Immature natural killer cell (primary cell): ENCODE measurements around the gene ETNK2. TPM values are rescaled to one million over a fixed set of nuclear protein-coding genes. Genes with fewer than 3 reads are reported as not detected.
A peak's percentile ranks its signal among the peaks of the same experiment; 100 is the strongest.
"Not testable (repeated sequence)": the region's sequence is repeated elsewhere in the genome, so short reads cannot be mapped to it uniquely, and the experiment has no call there.

Experiments
- DNase-seq, 3 donors: peaks; one replicate each; pipeline ENCODE4 v3.0.0; 2022; ENCODE audit warnings: mixed read lengths in 1 of 3
- H3K27ac Mint-ChIP-seq, 6 donors: one replicate each; pipeline ENCODE4 v1.8.0; 2020; ENCODE audit warnings: mixed read lengths in 6 of 6, mild to moderate bottlenecking in 5 of 6, inconsistent platforms in 4 of 6, moderate library complexity in 3 of 6
- H3K27me3 Mint-ChIP-seq, 3 donors: one replicate each; pipeline ENCODE4 v1.8.0; 2020 to 2021; ENCODE audit warnings: low read depth in 3 of 3, mild to moderate bottlenecking in 3 of 3, mixed read lengths in 3 of 3, moderate library complexity in 3 of 3, inconsistent platforms in 1 of 3
- H3K36me3 Mint-ChIP-seq, 3 donors: one replicate each; pipeline ENCODE4 v1.8.0; 2020; ENCODE audit warnings: mixed read lengths in 3 of 3, inconsistent platforms in 2 of 3, mild to moderate bottlenecking in 2 of 3
- H3K4me1 Mint-ChIP-seq, 2 donors: one replicate each; pipeline ENCODE4 v1.8.0; 2020; ENCODE audit warnings: inconsistent platforms in 2 of 2, mild to moderate bottlenecking in 2 of 2, mixed read lengths in 2 of 2, moderate library complexity in 1 of 2
- H3K4me3 Mint-ChIP-seq, 5 donors: one replicate each; pipeline ENCODE4 v1.8.0; 2020; ENCODE audit warnings: mild to moderate bottlenecking in 5 of 5, mixed read lengths in 5 of 5, inconsistent platforms in 3 of 5, moderate library complexity in 3 of 5
- H3K9me3 Mint-ChIP-seq, 6 donors: one replicate each; pipeline ENCODE4 v1.8.0; 2020; ENCODE audit warnings: mild to moderate bottlenecking in 6 of 6, mixed read lengths in 6 of 6, inconsistent platforms in 4 of 6, moderate library complexity in 3 of 6
- polyA plus RNA-seq, 3 donors: library from polyadenylated mRNA; unstranded; fragments of 300-500 nt; fragmentation: Illumina TruSeq; gene quantifications; one replicate each; pipeline ENCODE4 v1.2.3, GENCODE V29; 2021

ETNK2 gene
- polyA plus RNA-seq, 3 donors from 2014 or later: 1.4 to 4.8 (median 3.7) TPM

- H3K9me3 Mint-ChIP-seq: no peaks in the 10 kb centered on the region
- H3K4me1 Mint-ChIP-seq: peaks cover 33 to 53% of the 10 kb centered on the region in 2 donors
- no peak for DNase-seq
- peak overlapping the region in 1 of 6 donors; percentile 50 for H3K27ac Mint-ChIP-seq
- H3K27me3 Mint-ChIP-seq: peaks cover 0 to 2% (median 1%) of the 10 kb centered on the region in 3 donors
- H3K36me3 Mint-ChIP-seq: no peaks in the 10 kb centered on the region
- no peak overlapping the region for H3K4me3 Mint-ChIP-seq
These were observed 60.0 kb downstream of the ETNK2 start for GRCh38 chr1:204091787-204092312.

GRCh38 chr1:204091066-204091465 lies 60.8 kb downstream of the ETNK2 start:
- H3K27ac Mint-ChIP-seq: peak overlapping the region in 3 of 6 donors; percentile 13 to 55 (median 14)

GRCh38 chr1:204090132-204090531 lies 61.7 kb downstream of the ETNK2 start:
- DNase-seq, H3K36me3 Mint-ChIP-seq, H3K27me3 Mint-ChIP-seq, H3K9me3 Mint-ChIP-seq, H3K4me3 Mint-ChIP-seq: not testable (repeated sequence)
- Mint-ChIP-seq H3K4me1 (peaks cover 43 to 53% of the 10 kb centered on the region in 2 donors), H3K27ac (peak overlapping the region in 3 of 6 donors; percentile 48 to 55 (median 53))

More at GRCh38 chr1:204091066-204091465, 60.8 kb downstream of the ETNK2 start:
- peaks cover 0 to 2% (median 1%) of the 10 kb centered on the region in 3 donors for H3K27me3 Mint-ChIP-seq
- no peaks in the 10 kb centered on the region for H3K36me3 Mint-ChIP-seq
- H3K4me3 Mint-ChIP-seq: no peak overlapping the region
- no peak for DNase-seq
- no peaks in the 10 kb centered on the region for H3K9me3 Mint-ChIP-seq
- peaks cover 34 to 51% of the 10 kb centered on the region in 2 donors for H3K4me1 Mint-ChIP-seq

- Mint-ChIP-seq H3K27me3 (peaks cover 0 to 4% (median 2%) of the 10 kb centered on the region in 3 donors), H3K9me3 (no peaks in the 10 kb centered on the region), H3K36me3 (no peaks in the 10 kb centered on the region), H3K4me3 (no peak overlapping the region), H3K27ac (peak overlapping the region in 2 of 6 donors; percentile 16 to 65), H3K4me1 (peaks cover 49 to 59% of the 10 kb centered on the region in 2 donors)
- DNase-seq: no peak
These were observed 62.6 kb downstream of the ETNK2 start for GRCh38 chr1:204089044-204089751.

GRCh38 chr1:204088596-204088995 lies 63.2 kb downstream of the ETNK2 start:
- peak overlapping the region in 3 of 6 donors; percentile 16 to 79 (median 65) for H3K27ac Mint-ChIP-seq
- H3K4me1 Mint-ChIP-seq: peaks cover 48 to 53% of the 10 kb centered on the region in 2 donors
- DNase-seq: no peak
- H3K36me3 Mint-ChIP-seq: no peaks in the 10 kb centered on the region
- no peak overlapping the region for H3K4me3 Mint-ChIP-seq
- peaks cover 0 to 4% (median 2%) of the 10 kb centered on the region in 3 donors for H3K27me3 Mint-ChIP-seq
- no peaks in the 10 kb centered on the region for H3K9me3 Mint-ChIP-seq

- H3K4me3 Mint-ChIP-seq: peak overlapping the region in 1 of 5 donors; percentile 13
- peak overlapping the region; percentile 32 to 79 (median 62) for H3K27ac Mint-ChIP-seq
- peaks cover 0 to 4% (median 2%) of the 10 kb centered on the region in 3 donors for H3K27me3 Mint-ChIP-seq
- H3K9me3 Mint-ChIP-seq: no peaks in the 10 kb centered on the region
- peaks cover 43 to 49% of the 10 kb centered on the region in 2 donors for H3K4me1 Mint-ChIP-seq
- no peaks in the 10 kb centered on the region for H3K36me3 Mint-ChIP-seq
- DNase-seq: no peak
These were observed 63.8 kb downstream of the ETNK2 start for GRCh38 chr1:204087893-204088528.

- Mint-ChIP-seq H3K27ac (peak overlapping the region; percentile 32 to 79 (median 62)), H3K9me3 (no peaks in the 10 kb centered on the region), H3K4me1 (peaks cover 40 to 49% of the 10 kb centered on the region in 2 donors), H3K4me3 (peak overlapping the region in 1 of 5 donors; percentile 13), H3K36me3 (no peaks in the 10 kb centered on the region), H3K27me3 (peaks cover 0 to 2% (median 2%) of the 10 kb centered on the region in 3 donors)
- no peak for DNase-seq
These were observed 64.5 kb downstream of the ETNK2 start for GRCh38 chr1:204087181-204087892.

GRCh38 chr1:204085876-204086275 lies 66.0 kb downstream of the ETNK2 start:
- no peaks in the 10 kb centered on the region for H3K9me3 Mint-ChIP-seq
- H3K27ac Mint-ChIP-seq: peak overlapping the region in 1 of 6 donors; percentile 23
- peaks cover 0 to 2% (median 0%) of the 10 kb centered on the region in 3 donors for H3K27me3 Mint-ChIP-seq
- DNase-seq: no peak
- H3K4me3 Mint-ChIP-seq: no peak overlapping the region
- H3K36me3 Mint-ChIP-seq: no peaks in the 10 kb centered on the region
- peaks cover 43 to 49% of the 10 kb centered on the region in 2 donors for H3K4me1 Mint-ChIP-seq

GRCh38 chr1:204084247-204084772 lies 67.5 kb downstream of the ETNK2 start:
- H3K27ac Mint-ChIP-seq: peak overlapping the region; percentile 22 to 78 (median 50)
- peaks cover 50 to 61% of the 10 kb centered on the region in 2 donors for H3K4me1 Mint-ChIP-seq
- no peaks in the 10 kb centered on the region for H3K36me3 Mint-ChIP-seq
- H3K27me3 Mint-ChIP-seq: peaks cover 0 to 2% (median 0%) of the 10 kb centered on the region in 3 donors
- no peak overlapping the region for H3K4me3 Mint-ChIP-seq
- no peaks in the 10 kb centered on the region for H3K9me3 Mint-ChIP-seq
- no peak for DNase-seq

GRCh38 chr1:204083491-204083890 lies 68.4 kb downstream of the ETNK2 start:
- Mint-ChIP-seq H3K27me3 (peaks cover 0 to 2% (median 0%) of the 10 kb centered on the region in 3 donors), H3K4me3 (no peak overlapping the region), H3K9me3 (no peaks in the 10 kb centered on the region), H3K27ac (peak overlapping the region in 3 of 6 donors; percentile 26 to 75 (median 53)), H3K4me1 (peaks cover 48 to 64% of the 10 kb centered on the region in 2 donors), H3K36me3 (no peaks in the 10 kb centered on the region)
- DNase-seq: no peak

GRCh38 chr1:204081791-204082513 lies 69.9 kb downstream of the ETNK2 start:
- peaks cover 0 to 4% (median 0%) of the 10 kb centered on the region in 3 donors for H3K36me3 Mint-ChIP-seq
- H3K27ac Mint-ChIP-seq: peak overlapping the region in 2 of 6 donors; percentile 30 to 53
- H3K27me3 Mint-ChIP-seq: peaks cover 0 to 2% (median 0%) of the 10 kb centered on the region in 3 donors

GRCh38 chr1:204081164-204081790 lies 70.6 kb downstream of the ETNK2 start:
- Mint-ChIP-seq H3K4me3 (peak overlapping the region in 1 of 5 donors; percentile 14), H3K36me3 (peaks cover 0 to 4% (median 0%) of the 10 kb centered on the region in 3 donors), H3K9me3 (no peaks in the 10 kb centered on the region), H3K27me3 (peaks cover 0 to 2% (median 0%) of the 10 kb centered on the region in 3 donors), H3K27ac (peak overlapping the region in 2 of 6 donors; percentile 30 to 59), H3K4me1 (peaks cover 40 to 66% of the 10 kb centered on the region in 2 donors)
- no peak for DNase-seq

More at GRCh38 chr1:204081791-204082513, 69.9 kb downstream of the ETNK2 start:
- Mint-ChIP-seq H3K4me1 (peaks cover 37 to 59% of the 10 kb centered on the region in 2 donors), H3K4me3 (no peak overlapping the region), H3K9me3 (no peaks in the 10 kb centered on the region)
- no peak for DNase-seq
